CD4-positive, alpha-beta T cell (primary cell): ENCODE results near the gene STK32C. TPM values are rescaled to one million over a fixed set of nuclear protein-coding genes. Genes with fewer than 3 reads are reported as not detected.
"Not testable (repeated sequence)": the region's sequence is repeated elsewhere in the genome, so short reads cannot be mapped to it uniquely, and the experiment has no call there.

Source experiments
- ATAC-seq: fragments of 200-7000 bp; cut with Tn5 transposase; one replicate; pipeline ENCODE4 v1.10.0; 2022; ENCODE audit warnings: mild to moderate bottlenecking; ENCODE audit not compliant: poor library complexity
- CTCF ChIA-PET: fragments of 350-600 bp; sonication (Branson Sonifier 250); formaldehyde crosslinking; loops from one replicate; lab custom pipeline; 2021; ENCODE audit warnings: antibody characterized with exemption, inconsistent platforms; lab: Charles Lee
- POLR2A ChIA-PET: fragments of 350-600 bp; sonication (Branson Sonifier 250); formaldehyde crosslinking; loops from one replicate; lab custom pipeline; 2021; ENCODE audit warnings: antibody characterized with exemption, inconsistent platforms; lab: Charles Lee
- DNase-seq, 14 experiments: peaks; one replicate each; pipeline ENCODE4 v3.0.0-alpha.2; 2013 to 2020; ENCODE audit warnings: mixed read lengths in 2 of 14
- H3K27ac ChIP-seq, 2 donors: one replicate each; pipeline versions ENCODE4 v1.5.1 to v1.7.0; 2013; ENCODE audit warnings: low read length in 2 of 2, low read depth in 1 of 2, mild to moderate bottlenecking in 1 of 2
- H3K27me3 ChIP-seq, 2 experiments: 1 replicate in 1 of 2; 2 replicates in 1 of 2; pipeline versions ENCODE4 v1.6.1 to v1.7.0; 2013; ENCODE audit warnings: low read length in 2 of 2, control low read depth in 1 of 2, mild to moderate bottlenecking in 1 of 2, moderate library complexity in 1 of 2; ENCODE audit not compliant: insufficient read depth in 2 of 2, control insufficient read depth in 1 of 2
- H3K36me3 ChIP-seq: one replicate; pipeline ENCODE4 v1.6.1; 2013; ENCODE audit warnings: low read length, control low read depth; ENCODE audit not compliant: insufficient read depth
- H3K4me1 ChIP-seq: one replicate; pipeline ENCODE4 v1.6.1; 2013; ENCODE audit warnings: low read length, control low read depth; ENCODE audit not compliant: insufficient read depth
- H3K4me3 ChIP-seq: one replicate; pipeline ENCODE4 v1.5.1; 2013; ENCODE audit warnings: mild to moderate bottlenecking, low read length, moderate library complexity
- H3K9me3 ChIP-seq, 2 experiments: 1 replicate in 1 of 2; 2 replicates in 1 of 2; pipeline versions ENCODE4 v1.6.1 to v1.7.0; 2013; ENCODE audit warnings: low read length in 2 of 2, mild to moderate bottlenecking in 2 of 2, control low read depth in 1 of 2, moderate library complexity in 1 of 2; ENCODE audit not compliant: control insufficient read depth in 1 of 2, insufficient read depth in 1 of 2
- H3K27ac Mint-ChIP-seq: one replicate; pipeline ENCODE4 v1.8.0; 2020; ENCODE audit warnings: mixed read lengths
- H3K27me3 Mint-ChIP-seq: one replicate; pipeline ENCODE4 v1.8.0; 2021; ENCODE audit warnings: mixed read lengths
- H3K36me3 Mint-ChIP-seq: one replicate; pipeline ENCODE4 v1.8.0; 2021; ENCODE audit warnings: low read depth, mixed read lengths
- H3K4me1 Mint-ChIP-seq: one replicate; pipeline ENCODE4 v1.8.0; 2021; ENCODE audit warnings: low read depth, mixed read lengths
- H3K4me3 Mint-ChIP-seq: one replicate; pipeline ENCODE4 v1.8.0; 2020; ENCODE audit warnings: mild to moderate bottlenecking, mixed read lengths
- H3K9me3 Mint-ChIP-seq: one replicate; pipeline ENCODE4 v1.8.0; 2020; ENCODE audit warnings: mixed read lengths
- CTCF ChIP-seq: fragments of 200-600 bp; IDR thresholded peaks from one replicate; pipeline ENCODE4 v1.8.0; 2022; ENCODE audit warnings: antibody characterized with exemption, mild to moderate bottlenecking
- intact Hi-C, 2 experiments: fragments of 100-400 bp; cut with DNase I in 1 of 2; cut with micrococcal nuclease in 1 of 2; formaldehyde crosslinking; loops; one replicate each; pipeline versions ENCODE4 v1.15.1 to v1.9.0; 2023 to 2025; cut with DNase I, micrococcal nuclease
- total RNA-seq, 174 experiments: library from RNA in 2 of 174; stranded (reverse) in 2 of 174; gene quantifications; one replicate each; pipeline ENCODE4 v1.2.3 and lab custom pipeline; 2021 to 2026

Gene STK32C
- total RNA-seq, 2 experiments from 2014 or later, result 4.9 to 5.2 TPM

- H3K9me3 Mint-ChIP-seq, H3K4me1 Mint-ChIP-seq, H3K27me3 Mint-ChIP-seq, H3K4me3 Mint-ChIP-seq, CTCF ChIA-PET, H3K36me3 Mint-ChIP-seq, H3K4me1 ChIP-seq, H3K9me3 ChIP-seq, H3K27ac ChIP-seq, POLR2A ChIA-PET, H3K27me3 ChIP-seq, H3K36me3 ChIP-seq, H3K4me3 ChIP-seq, H3K27ac Mint-ChIP-seq: not testable (repeated sequence)
- DNase-seq, result peak; percentile 63 to 88 (median 76)
- peak; percentile 69 for ATAC-seq
- TF ChIP-seq CTCF, result peak; percentile 73
- intact Hi-C loops, result loop anchor here (1.0 kb wide), 1 partner anchor 129 kb away; no protein-coding TSS in a partner anchor
Measured at GRCh38 chr10:132352462-132353308, 44.9 kb upstream of the STK32C start.

- Mint-ChIP-seq H3K4me3 (no peak overlapping the region), H3K27me3 (no peaks in the 10 kb centered on the region), H3K36me3 (no peaks in the 10 kb centered on the region), H3K9me3 (no peaks in the 10 kb centered on the region), H3K4me1 (no peaks in the 10 kb centered on the region), H3K27ac (no peak overlapping the region)
- Histone ChIP-seq H3K27ac (no peak overlapping the region), H3K36me3 (no peaks in the 10 kb centered on the region), H3K27me3 (no peaks in the 10 kb centered on the region), H3K4me3 (no peak overlapping the region), H3K9me3 (no peaks in the 10 kb centered on the region), H3K4me1 (peaks cover 5% of the 10 kb centered on the region)
- intact Hi-C loops, result loop anchor here (1.0 kb wide), 1 partner anchor 128 kb away; no protein-coding TSS in a partner anchor
- ATAC-seq (no peak), DNase-seq (no peak)
- CTCF ChIA-PET, result no interaction called here
- POLR2A ChIA-PET, result no interaction called here
- no peak for TF ChIP-seq CTCF
Measured at GRCh38 chr10:132351611-132352010, 43.9 kb upstream of the STK32C start.

- no peak for ATAC-seq
- CTCF ChIA-PET, result no interaction called here
- no peaks in the 10 kb centered on the region for H3K27me3 Mint-ChIP-seq
Measured at GRCh38 chr10:132350946-132351345, 43.2 kb upstream of the STK32C start.

More at GRCh38 chr10:132350946-132351345, 43.2 kb upstream of the STK32C start:
- Histone ChIP-seq H3K36me3 (no peaks in the 10 kb centered on the region), H3K27ac (no peak overlapping the region), H3K4me3 (no peak overlapping the region), H3K4me1 (peaks cover 5% of the 10 kb centered on the region), H3K27me3 (no peaks in the 10 kb centered on the region), H3K9me3 (no peaks in the 10 kb centered on the region)
- Mint-ChIP-seq H3K9me3 (no peaks in the 10 kb centered on the region), H3K4me1 (no peaks in the 10 kb centered on the region), H3K27ac (no peak overlapping the region), H3K36me3 (no peaks in the 10 kb centered on the region), H3K4me3 (no peak overlapping the region)
- intact Hi-C loops, result no loop called here
- no peak for TF ChIP-seq CTCF
- no peak for DNase-seq
- POLR2A ChIA-PET, result no interaction called here
